Measurements from ENCODE around the gene PRPF6. TPM values are rescaled to one million over a fixed set of nuclear protein-coding genes. Genes with fewer than 3 reads are reported as not detected.

Gene PRPF6
- total RNA-seq, 1 experiment from 2014 or later: 103 TPM

DNA sequence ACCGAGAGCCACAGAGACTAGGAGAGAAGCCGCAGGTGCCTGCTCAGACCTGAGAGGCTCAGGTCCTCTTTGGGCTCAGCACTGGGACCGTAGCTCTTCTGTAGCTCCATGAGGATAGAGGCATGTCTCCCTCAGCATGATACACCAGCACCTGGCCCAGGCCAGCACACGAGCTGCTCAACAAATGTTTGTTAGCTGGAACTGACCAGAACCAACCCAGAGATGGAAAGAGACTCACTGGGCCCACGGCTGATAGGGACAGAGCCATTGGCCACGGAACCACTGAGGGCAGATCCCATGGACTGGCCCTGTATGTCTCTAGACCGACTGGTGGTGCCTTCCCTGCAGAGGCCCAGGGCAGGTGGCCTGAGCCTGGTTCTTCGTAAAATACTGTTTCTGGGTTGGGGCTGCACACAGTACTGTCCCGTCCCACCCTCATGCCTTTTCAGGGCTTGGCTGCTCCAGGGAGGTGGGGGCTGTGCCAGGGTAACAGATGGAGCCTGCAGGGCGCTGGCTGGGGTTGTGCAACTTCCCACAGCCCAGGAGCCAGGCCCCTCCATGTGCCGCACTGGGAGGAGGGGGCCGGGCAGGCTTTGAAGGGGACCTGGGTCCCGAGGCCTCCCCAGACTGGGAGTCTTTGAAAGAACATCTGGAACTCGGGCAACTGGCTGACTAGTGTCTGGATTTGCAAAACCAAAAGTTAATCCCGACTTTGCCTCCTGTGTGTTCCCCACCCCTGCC lies 60.3 kb downstream of the PRPF6 start:
- H3K79me2 ChIP-seq (ENCODE audit: low read depth): no peaks in the 10 kb centered on the region
- no peaks in the 10 kb centered on the region for H3K36me3 ChIP-seq (ENCODE audit: low read depth)
- DNase-seq: no peak
- no peaks in the 10 kb centered on the region for H3K9me2 ChIP-seq (ENCODE audit: insufficient read depth)
- H4K20me1 ChIP-seq (ENCODE audit: insufficient read depth): no peaks in the 10 kb centered on the region
- no peak overlapping the region for H2AFZ ChIP-seq
- H3K9me3 ChIP-seq (ENCODE audit: insufficient read depth, low read depth): no peaks in the 10 kb centered on the region
- no TSS peak for BruUV-seq (replicated peaks)
- ChIA-PET CTCF (interaction anchor here (0.5 to 1.0 kb wide), 2 partner anchors 61 to 266 kb away, joined by 4 to 7 read pairs; no protein-coding TSS in a partner anchor), POLR2A (ENCODE audit: unreplicated experiment) (interaction anchor here (0.6 kb wide), 1 partner anchor 1166 kb away, joined by 6 read pairs; no protein-coding TSS in a partner anchor)
- TF ChIP-seq, protein P1, sequence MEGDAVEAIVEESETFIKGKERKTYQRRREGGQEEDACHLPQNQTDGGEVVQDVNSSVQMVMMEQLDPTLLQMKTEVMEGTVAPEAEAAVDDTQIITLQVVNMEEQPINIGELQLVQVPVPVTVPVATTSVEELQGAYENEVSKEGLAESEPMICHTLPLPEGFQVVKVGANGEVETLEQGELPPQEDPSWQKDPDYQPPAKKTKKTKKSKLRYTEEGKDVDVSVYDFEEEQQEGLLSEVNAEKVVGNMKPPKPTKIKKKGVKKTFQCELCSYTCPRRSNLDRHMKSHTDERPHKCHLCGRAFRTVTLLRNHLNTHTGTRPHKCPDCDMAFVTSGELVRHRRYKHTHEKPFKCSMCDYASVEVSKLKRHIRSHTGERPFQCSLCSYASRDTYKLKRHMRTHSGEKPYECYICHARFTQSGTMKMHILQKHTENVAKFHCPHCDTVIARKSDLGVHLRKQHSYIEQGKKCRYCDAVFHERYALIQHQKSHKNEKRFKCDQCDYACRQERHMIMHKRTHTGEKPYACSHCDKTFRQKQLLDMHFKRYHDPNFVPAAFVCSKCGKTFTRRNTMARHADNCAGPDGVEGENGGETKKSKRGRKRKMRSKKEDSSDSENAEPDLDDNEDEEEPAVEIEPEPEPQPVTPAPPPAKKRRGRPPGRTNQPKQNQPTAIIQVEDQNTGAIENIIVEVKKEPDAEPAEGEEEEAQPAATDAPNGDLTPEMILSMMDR (conservative IDR thresholded peaks at IDR 0.05): no peak
- TF ChIP-seq EZH2 (IDR thresholded peaks at IDR 0.05; ENCODE audit: low read depth): no peak
- H3F3A ChIP-seq (ENCODE audit: insufficient read depth, low read depth): peaks cover 25% of the 10 kb centered on the region
- intact Hi-C loops (cut with micrococcal nuclease; ENCODE audit: unreplicated experiment): no loop called here
- no peak overlapping the region for H3K4me3 ChIP-seq
- no peak overlapping the region for H3K4me2 ChIP-seq
- H3K27ac ChIP-seq: no peak overlapping the region
- peaks cover 20% of the 10 kb centered on the region; the same call in 1 of the 2 replicates for H3K27me3 ChIP-seq (ENCODE audit: insufficient read depth, low read depth)
- peaks cover 30% of the 10 kb centered on the region for H3K4me1 ChIP-seq (replicated peaks; ENCODE audit: insufficient read depth)

DNA sequence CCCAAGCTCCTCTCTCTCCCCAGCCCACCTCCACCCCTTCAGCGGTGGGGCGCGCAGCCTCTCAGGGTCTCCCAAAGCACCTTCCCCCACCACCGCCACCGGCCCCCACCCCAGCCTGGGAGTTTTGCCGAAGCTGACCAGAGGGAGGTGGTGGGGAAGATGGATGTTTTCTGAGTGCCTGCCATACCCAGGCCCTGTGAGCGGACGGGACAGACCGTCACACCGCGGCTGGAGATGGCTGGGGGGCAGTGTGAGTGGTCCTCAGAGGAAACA lies 60.8 kb downstream of the PRPF6 start:
- no peaks in the 10 kb centered on the region for H3K36me3 ChIP-seq (ENCODE audit: low read depth)
- no peaks in the 10 kb centered on the region for H3K9me3 ChIP-seq (ENCODE audit: insufficient read depth, low read depth)
- intact Hi-C loops (cut with micrococcal nuclease; ENCODE audit: unreplicated experiment): no loop called here
- H4K20me1 ChIP-seq (ENCODE audit: insufficient read depth): no peaks in the 10 kb centered on the region
- TF ChIP-seq, protein P1 (conservative IDR thresholded peaks at IDR 0.05): no peak
- TF ChIP-seq EZH2 (IDR thresholded peaks at IDR 0.05; ENCODE audit: low read depth): no peak
- H3K27ac ChIP-seq: no peak overlapping the region
- H2AFZ ChIP-seq: no peak overlapping the region
- ChIA-PET CTCF (no interaction called here), POLR2A (ENCODE audit: unreplicated experiment) (no interaction called here)
- BruUV-seq (replicated peaks): no TSS peak
- H3K4me2 ChIP-seq: no peak overlapping the region
- H3K4me1 ChIP-seq (replicated peaks; ENCODE audit: insufficient read depth): peaks cover 30% of the 10 kb centered on the region
- H3F3A ChIP-seq (ENCODE audit: insufficient read depth, low read depth): peaks cover 25% of the 10 kb centered on the region
- DNase-seq: no peak
- no peak overlapping the region for H3K4me3 ChIP-seq
- no peaks in the 10 kb centered on the region for H3K79me2 ChIP-seq (ENCODE audit: low read depth)
- H3K27me3 ChIP-seq (ENCODE audit: insufficient read depth, low read depth): peaks cover 20% of the 10 kb centered on the region; the same call in 1 of the 2 replicates
- no peaks in the 10 kb centered on the region for H3K9me2 ChIP-seq (ENCODE audit: insufficient read depth)

DNA sequence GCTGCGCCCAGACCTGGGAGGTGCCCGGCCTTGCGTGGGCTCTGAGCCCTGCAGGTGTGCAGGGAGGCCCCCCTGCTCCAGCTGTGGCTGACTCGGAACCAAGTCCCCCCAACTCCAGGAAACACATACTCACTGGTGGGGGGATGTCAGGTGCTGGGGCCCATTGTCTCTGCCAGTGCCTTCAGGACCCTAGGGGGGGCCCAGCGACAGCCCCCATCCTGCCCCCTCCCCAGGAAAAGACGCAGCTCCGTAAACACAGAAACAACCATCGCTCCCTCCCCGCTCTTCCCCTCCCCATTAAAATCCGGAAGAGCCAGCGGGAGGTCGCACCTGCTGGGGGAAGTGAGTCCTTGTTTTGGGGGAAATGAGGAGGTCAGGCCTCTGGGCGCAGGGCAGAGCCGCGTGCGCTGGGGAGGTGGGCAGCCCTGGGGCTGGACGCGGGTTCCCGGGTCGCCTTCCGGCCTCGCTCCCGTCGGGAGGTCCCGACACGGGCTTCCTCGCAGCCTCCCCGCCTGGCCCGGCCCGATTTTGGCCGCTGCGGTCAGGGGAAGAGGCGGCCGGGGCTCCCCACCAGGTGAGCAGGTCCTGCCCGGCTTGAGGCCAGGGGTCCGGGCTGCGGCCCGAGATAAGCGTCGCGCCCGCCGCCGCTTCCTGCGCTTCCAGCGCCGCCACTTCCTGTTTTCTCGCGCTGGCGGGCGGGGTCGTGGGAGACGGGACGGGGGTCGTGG lies 61.3 kb downstream of the PRPF6 start:
- intact Hi-C loops (cut with micrococcal nuclease; ENCODE audit: unreplicated experiment): no loop called here
- Histone ChIP-seq H2AFZ (no peak overlapping the region), H3K4me2 (no peak overlapping the region), H4K20me1 (ENCODE audit: insufficient read depth) (no peaks in the 10 kb centered on the region), H3K36me3 (ENCODE audit: low read depth) (no peaks in the 10 kb centered on the region), H3F3A (ENCODE audit: insufficient read depth, low read depth) (peaks cover 25% of the 10 kb centered on the region), H3K4me3 (no peak overlapping the region), H3K27ac (no peak overlapping the region), H3K9me3 (ENCODE audit: insufficient read depth, low read depth) (no peaks in the 10 kb centered on the region), H3K27me3 (ENCODE audit: insufficient read depth, low read depth) (peaks cover 20% of the 10 kb centered on the region; the same call in 1 of the 2 replicates), H3K4me1 (replicated peaks; ENCODE audit: insufficient read depth) (peaks cover 30% of the 10 kb centered on the region), H3K9me2 (ENCODE audit: insufficient read depth) (no peaks in the 10 kb centered on the region), H3K79me2 (ENCODE audit: low read depth) (no peaks in the 10 kb centered on the region)
- no peak for DNase-seq
- POLR2A ChIA-PET (ENCODE audit: unreplicated experiment): no interaction called here
- TF ChIP-seq, protein P1 (conservative IDR thresholded peaks at IDR 0.05): no peak
- TF ChIP-seq EZH2 (IDR thresholded peaks at IDR 0.05; ENCODE audit: low read depth): no peak
- CTCF ChIA-PET: no interaction called here
- TSS peak; percentile 56 for BruUV-seq (replicated peaks)

All from PC-9 (cell line).